Measurements from ENCODE around the gene DRC7. TPM values are rescaled to one million over a fixed set of nuclear protein-coding genes. Genes with fewer than 3 reads are reported as not detected.

DRC7 gene
- polyA plus RNA-seq, 1 of the 3 experiments (the other 2 are of a cell fraction) = 0.58 TPM

GRCh38 chr16:57743886-57744641, 49.5 kb downstream of the DRC7 start:
- Histone ChIP-seq H3K9me3 (no peaks in the 10 kb centered on the region), H3K79me2 (ENCODE audit: insufficient read depth) (peaks cover 3% of the 10 kb centered on the region; the same call in 1 of the 2 replicates), H4K20me1 (ENCODE audit: insufficient read depth) (no peaks in the 10 kb centered on the region), H3K4me3 (ENCODE audit: low read depth in 2 of 2, low read length in 1 of 2) (no peak overlapping the region), H3K9me2 (no peaks in the 10 kb centered on the region), H3K4me2 (no peak overlapping the region), H2AFZ (ENCODE audit: low read depth) (no peak overlapping the region), H3K27me3 (ENCODE audit: insufficient read depth) (no peaks in the 10 kb centered on the region), H3K4me1 (ENCODE audit: control insufficient read depth in 1 of 2, insufficient read depth in 2 of 2, low read depth in 1 of 2, low read length in 1 of 2) (no peaks in the 10 kb centered on the region; a peak in 1 of 4 replicates), H3K36me3 (replicated peaks in 1 of 2; ENCODE audit: control insufficient read depth in 1 of 2, insufficient read depth in 2 of 2, low read length in 1 of 2) (peaks cover 0 to 8% of the 10 kb centered on the region in 2 experiments), H3F3A (replicated peaks; ENCODE audit: insufficient read depth) (no peaks in the 10 kb centered on the region), H3K9ac (no peak overlapping the region), H3K27ac (ENCODE audit: low read depth in 2 of 2, low read length in 1 of 2) (no peak overlapping the region)
- CTCF ChIA-PET = interaction anchor here (0.8 kb wide), 2 partner anchors 12 to 96 kb away, joined by 3 read pairs; no protein-coding TSS in a partner anchor
- 89% methylated on average over 10 of the region's 23 CpGs for WGBS (ENCODE audit: low lambda C conversion rate)
- DNase-seq = no peak
- POLR2A ChIA-PET = no interaction called here
- TF ChIP-seq SMC3 (IDR thresholded peaks at IDR 0.05; ENCODE audit: low read depth, low read length) (no peak), CTCF (IDR thresholded peaks at IDR 0.05) (no peak), FOXJ3 (CRISPR knock-in tag; IDR thresholded peaks at IDR 0.05) (no peak), JUND (IDR thresholded peaks at IDR 0.05) (no peak), ELF1 (IDR thresholded peaks at IDR 0.05) (no peak), RFX5 (IDR thresholded peaks at IDR 0.05; ENCODE audit: low read length) (no peak), RAD21 (IDR thresholded peaks at IDR 0.05; ENCODE audit: low read length) (no peak), POLR2AphosphoS5 (IDR thresholded peaks at IDR 0.05; ENCODE audit: low read depth, low read length) (no peak), MXI1 (IDR thresholded peaks at IDR 0.05; ENCODE audit: low read depth, low read length) (no peak), IRF3 (IDR thresholded peaks at IDR 0.05; ENCODE audit: low read depth, low read length) (no peak), PBX3 (IDR thresholded peaks at IDR 0.05) (no peak), TAF1 (IDR thresholded peaks at IDR 0.05; ENCODE audit: borderline replicate concordance, low read depth, low read length) (no peak), RCOR1 (IDR thresholded peaks at IDR 0.05; ENCODE audit: low read length) (no peak), MAX (IDR thresholded peaks at IDR 0.05; ENCODE audit: low read depth) (no peak)
